ENCODE measurements around the gene SLITRK5. TPM values are rescaled to one million over a fixed set of nuclear protein-coding genes. Genes with fewer than 3 reads are reported as not detected.

SLITRK5 gene
- polyA plus RNA-seq, 3 donors, result 1.7 to 1.9 (median 1.7) TPM

GRCh38 chr13:87698268-87698667 lies 27.1 kb downstream of the SLITRK5 start:
- DNase-seq (ENCODE audit: low read depth in 3 of 3, low spot score in 2 of 3), result no peak

- no peak for DNase-seq (ENCODE audit: low read depth in 3 of 3, low spot score in 2 of 3)
Measured at GRCh38 chr13:87709947-87710346, 38.8 kb downstream of the SLITRK5 start.

GRCh38 chr13:87712012-87712411 lies 40.8 kb downstream of the SLITRK5 start:
- no peak for DNase-seq (ENCODE audit: low read depth in 3 of 3, low spot score in 2 of 3)
